ENCODE data around the gene MYH15.

MYH15 gene

GRCh38 chr3:108472001-108472591 lies 38.3 kb downstream of the MYH15 start:
- DNase-seq (ENCODE audit: low read depth in 2 of 2), result no peak

GRCh38 chr3:108471426-108471825 lies 39.0 kb downstream of the MYH15 start:
- no peak for DNase-seq (ENCODE audit: low read depth in 2 of 2)

- DNase-seq (ENCODE audit: low read depth in 2 of 2), result no peak
Observed at GRCh38 chr3:108469126-108469525, 41.3 kb downstream of the MYH15 start.

- DNase-seq (ENCODE audit: low read depth in 2 of 2), result no peak
Observed at GRCh38 chr3:108468577-108468976, 41.8 kb downstream of the MYH15 start.

GRCh38 chr3:108462899-108463298 lies 47.5 kb downstream of the MYH15 start:
- no peak for DNase-seq (ENCODE audit: low read depth in 2 of 2)

GRCh38 chr3:108461661-108462111 lies 48.7 kb downstream of the MYH15 start:
- no peak for DNase-seq (ENCODE audit: low read depth in 2 of 2)

- DNase-seq (ENCODE audit: low read depth in 2 of 2), result no peak
Observed at GRCh38 chr3:108459225-108459624, 51.2 kb downstream of the MYH15 start.

- DNase-seq (ENCODE audit: low read depth in 2 of 2), result no peak
Observed at GRCh38 chr3:108455212-108455705, 55.1 kb downstream of the MYH15 start.

GRCh38 chr3:108453565-108453964 lies 56.8 kb downstream of the MYH15 start:
- DNase-seq (ENCODE audit: low read depth in 2 of 2), result no peak

- DNase-seq (ENCODE audit: low read depth in 2 of 2), result no peak
Observed at GRCh38 chr3:108450444-108450843, 60.0 kb downstream of the MYH15 start.

- no peak for DNase-seq (ENCODE audit: low read depth in 2 of 2)
Observed at GRCh38 chr3:108448593-108448992, 61.8 kb downstream of the MYH15 start.

GRCh38 chr3:108447096-108447847 lies 63.1 kb downstream of the MYH15 start:
- no peak for DNase-seq (ENCODE audit: low read depth in 2 of 2)

GRCh38 chr3:108442281-108442680 lies 68.1 kb downstream of the MYH15 start:
- no peak for DNase-seq (ENCODE audit: low read depth in 2 of 2)

- DNase-seq (ENCODE audit: low read depth in 2 of 2), result no peak
Observed at GRCh38 chr3:108441518-108441917, 68.9 kb downstream of the MYH15 start.

GRCh38 chr3:108441071-108441507 lies 69.3 kb downstream of the MYH15 start:
- DNase-seq (ENCODE audit: low read depth in 2 of 2), result no peak

- DNase-seq (ENCODE audit: low read depth in 2 of 2), result no peak
Observed at GRCh38 chr3:108438542-108438941, 71.9 kb downstream of the MYH15 start.

GRCh38 chr3:108437439-108437838 lies 73.0 kb downstream of the MYH15 start:
- DNase-seq (ENCODE audit: low read depth in 2 of 2), result no peak

GRCh38 chr3:108433928-108434327 lies 76.5 kb downstream of the MYH15 start:
- DNase-seq (ENCODE audit: low read depth in 2 of 2), result no peak

- DNase-seq (ENCODE audit: low read depth in 2 of 2), result no peak
Observed at GRCh38 chr3:108432431-108432830, 78.0 kb downstream of the MYH15 start.

GRCh38 chr3:108430540-108430939 lies 79.9 kb downstream of the MYH15 start:
- DNase-seq (ENCODE audit: low read depth in 2 of 2), result no peak

- DNase-seq (ENCODE audit: low read depth in 2 of 2), result no peak
Observed at GRCh38 chr3:108428586-108428985, 81.8 kb downstream of the MYH15 start.

GRCh38 chr3:108420926-108421325 lies 89.5 kb downstream of the MYH15 start:
- no peak for DNase-seq (ENCODE audit: low read depth in 2 of 2)

Measured in stimulated activated CD4-positive, alpha-beta T cell treated with anti-CD3 and anti-CD28 coated beads, Interleukin-1b, Interleukin-23, amount 100 ng/mL, for 1 hour (primary cell).